ENCODE measurements around the gene MIA3.

MIA3 gene

DNA sequence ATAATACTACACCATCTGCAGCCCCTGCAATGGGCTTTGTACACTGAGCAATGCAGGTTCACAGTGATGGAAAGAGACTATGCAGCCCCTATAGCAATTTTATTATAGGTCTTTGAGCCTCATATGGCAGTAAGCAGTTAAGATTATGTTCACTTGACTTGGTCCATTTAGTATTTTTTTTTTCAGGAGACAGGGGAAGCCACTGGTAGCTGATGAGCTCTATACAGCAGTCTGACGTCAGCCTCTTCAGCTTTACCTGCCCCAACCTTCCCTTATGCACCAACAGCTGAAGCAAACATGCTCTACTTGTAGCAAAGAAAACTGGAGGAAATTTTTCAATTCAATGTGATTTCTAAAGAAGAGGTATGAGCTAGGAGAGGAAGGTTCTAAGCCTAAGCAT, 62.2 kb downstream of the MIA3 start:
- no peak for TF ChIP-seq CTCF (IDR thresholded peaks at IDR 0.05; ENCODE audit: insufficient read depth, low read depth, low read length, missing control alignments)
- H3K4me3 ChIP-seq (ENCODE audit: low read depth, low read length), result no peak overlapping the region
- no peak for DNase-seq (ENCODE audit: low read depth)

GRCh38 chr1:222691016-222691415, 73.1 kb downstream of the MIA3 start:
- no peak for DNase-seq (ENCODE audit: low read depth)
- H3K4me3 ChIP-seq (ENCODE audit: low read depth, low read length), result no peak overlapping the region
- no peak for TF ChIP-seq CTCF (IDR thresholded peaks at IDR 0.05; ENCODE audit: insufficient read depth, low read depth, low read length, missing control alignments)

- no peak for TF ChIP-seq CTCF (IDR thresholded peaks at IDR 0.05; ENCODE audit: insufficient read depth, low read depth, low read length, missing control alignments)
- H3K4me3 ChIP-seq (ENCODE audit: low read depth, low read length), result no peak overlapping the region
- DNase-seq (ENCODE audit: low read depth), result peak; percentile 1
These were observed 77.0 kb downstream of the MIA3 start for GRCh38 chr1:222694927-222695326.

- no peak for TF ChIP-seq CTCF (IDR thresholded peaks at IDR 0.05; ENCODE audit: insufficient read depth, low read depth, low read length, missing control alignments)
- no peak overlapping the region for H3K4me3 ChIP-seq (ENCODE audit: low read depth, low read length)
- DNase-seq (ENCODE audit: low read depth), result no peak
These were observed 78.8 kb downstream of the MIA3 start for GRCh38 chr1:222696741-222697140.

- DNase-seq (ENCODE audit: low read depth), result no peak
- H3K4me3 ChIP-seq (ENCODE audit: low read depth, low read length), result no peak overlapping the region
- no peak for TF ChIP-seq CTCF (IDR thresholded peaks at IDR 0.05; ENCODE audit: insufficient read depth, low read depth, low read length, missing control alignments)
These were observed 79.3 kb downstream of the MIA3 start for GRCh38 chr1:222697203-222697602.

DNA sequence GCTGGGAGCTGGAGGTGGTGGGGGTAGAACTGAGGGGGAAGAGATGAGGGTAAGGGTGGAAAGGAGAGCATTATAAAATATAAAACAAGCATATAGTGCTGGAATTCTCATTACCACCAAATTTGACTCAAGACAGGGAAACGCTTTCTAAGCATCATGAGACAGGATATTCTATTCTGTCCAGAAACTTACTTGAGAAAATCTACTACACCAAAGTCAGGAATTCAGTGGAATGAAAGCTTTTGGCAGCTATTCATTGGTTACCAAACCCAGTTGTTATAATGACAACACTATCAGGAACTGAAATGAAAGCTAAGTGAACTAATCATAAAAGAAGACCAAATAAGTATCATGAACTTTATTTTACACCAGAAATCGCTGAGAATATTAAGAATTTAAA, 79.9 kb downstream of the MIA3 start:
- no peak for DNase-seq (ENCODE audit: low read depth)
- no peak overlapping the region for H3K4me3 ChIP-seq (ENCODE audit: low read depth, low read length)
- no peak for TF ChIP-seq CTCF (IDR thresholded peaks at IDR 0.05; ENCODE audit: insufficient read depth, low read depth, low read length, missing control alignments)

GRCh38 chr1:222702210-222702609, 84.3 kb downstream of the MIA3 start:
- TF ChIP-seq CTCF (IDR thresholded peaks at IDR 0.05; ENCODE audit: insufficient read depth, low read depth, low read length, missing control alignments), result no peak
- H3K4me3 ChIP-seq (ENCODE audit: low read depth, low read length), result no peak overlapping the region
- DNase-seq (ENCODE audit: low read depth), result no peak

Data from GM12865 (cell line).